Esophagus muscularis mucosa (tissue), 4 donors: ENCODE results near the gene HSDL1. TPM values are rescaled to one million over a fixed set of nuclear protein-coding genes. Genes with fewer than 3 reads are reported as not detected.

ENCODE experiments used
- DNase-seq: peaks from one replicate; pipeline ENCODE4 v3.0.0-alpha.2; 2017; ENCODE audit errors: extremely low spot score
- H3K27ac ChIP-seq, 4 donors: fragments of 200-600 bp; sonication (generic); replicated peaks in 1 of 4; 1 replicate in 3 of 4; 2 replicates in 1 of 4; pipeline ENCODE4 v1.5.1; 2016 to 2019; ENCODE audit warnings: mild to moderate bottlenecking in 1 of 4
- H3K27me3 ChIP-seq, 4 donors: fragments of 200-600 bp; sonication (generic); one replicate each; pipeline versions ENCODE4 v1.5.1 to v1.6.0; 2016 to 2019
- H3K36me3 ChIP-seq, 4 donors: fragments of 200-600 bp; sonication (generic); one replicate each; pipeline ENCODE4 v1.5.1; 2016 to 2019
- H3K4me1 ChIP-seq, 4 donors: fragments of 200-600 bp; sonication (generic); one replicate each; pipeline ENCODE4 v1.5.1; 2016 to 2019
- H3K4me3 ChIP-seq, 4 donors: fragments of 200-600 bp; sonication (generic); 1 replicate in 2 of 4; 2 replicates in 2 of 4; pipeline ENCODE4 v1.5.1; 2016 to 2019; ENCODE audit warnings: mild to moderate bottlenecking in 4 of 4, moderate library complexity in 1 of 4
- H3K9me3 ChIP-seq, 4 donors: fragments of 200-600 bp; sonication (generic); 1 replicate in 3 of 4; 2 replicates in 1 of 4; pipeline ENCODE4 v1.5.1; 2016 to 2019
- EP300 ChIP-seq: sonication (generic); formaldehyde crosslinking; IDR thresholded peaks from one replicate; pipeline ENCODE4 v1.6.1; 2017; ENCODE audit warnings: antibody characterized with exemption
- POLR2A ChIP-seq: fragments of 450-650 bp; IDR thresholded peaks from one replicate; pipeline ENCODE4 v1.6.1; 2017; ENCODE audit warnings: antibody characterized with exemption, moderate library complexity, mild to moderate bottlenecking, low read depth
- POLR2AphosphoS5 ChIP-seq, 2 donors: sonication (generic); formaldehyde crosslinking; IDR thresholded peaks; one replicate each; pipeline ENCODE4 v1.6.1; 2017; ENCODE audit warnings: antibody characterized with exemption in 2 of 2
- WGBS: methylation state at CpG from one replicate; pipeline ENCODE4 v1.1.5; 2018; 5-methylcytosine and 5-hydroxymethylcytosine counted together
- intact Hi-C: fragments of 100-400 bp; cut with DNase I; formaldehyde crosslinking; loops from one replicate; pipeline ENCODE4 v1.15.1; 2023
- total RNA-seq, 4 donors: library from RNA; depleted of rRNA; stranded (reverse); fragments of >200 nt; gene quantifications; one replicate each; pipeline versions ENCODE4 v1.1.0 to v1.2.1, GENCODE V29; 2016
- TF ChIP-seq, protein P1 (sequence below), 3 experiments: fragments of 200-600 bp in 2 of 3; fragments of 450-650 bp in 1 of 3; sonication (generic) in 2 of 3; IDR thresholded peaks; one replicate each; pipeline ENCODE4 v1.5.1; 2017 to 2019; ENCODE audit warnings: antibody characterized with exemption in 3 of 3, mild to moderate bottlenecking in 2 of 3, moderate library complexity in 1 of 3

The HSDL1 gene
- total RNA-seq, 4 donors from 2014 or later = 7.1 to 14.6 (median 11.4) TPM

DNA sequence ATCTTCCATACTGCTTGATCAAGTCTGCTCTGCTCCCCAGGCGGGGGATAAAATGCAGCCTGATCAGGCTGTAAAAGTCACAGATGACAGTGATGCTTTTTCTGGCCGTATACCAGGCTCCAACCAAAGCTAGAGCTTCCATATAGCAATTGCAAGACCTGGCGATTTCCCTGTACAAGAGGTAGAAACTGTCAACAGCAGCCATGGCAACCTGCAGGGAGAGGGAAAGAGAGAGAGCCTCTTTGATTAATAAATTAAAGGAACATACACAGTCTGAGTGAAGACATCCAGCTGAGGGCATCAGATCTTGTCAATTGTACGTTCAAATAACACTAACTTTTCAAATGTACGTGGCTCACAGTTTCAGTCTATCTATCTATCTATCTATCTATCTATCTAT is 13.9 kb downstream of the HSDL1 start:
- peaks cover 0 to 42% (median 30%) of the 10 kb centered on the region in 4 donors for H3K36me3 ChIP-seq
- WGBS = 78% methylated on average over 5 of the region's 5 CpGs
- no peaks in the 10 kb centered on the region for H3K27me3 ChIP-seq
- peaks cover 0 to 3% (median 0%) of the 10 kb centered on the region in 4 donors for H3K4me1 ChIP-seq
- intact Hi-C loops = no loop called here
- TF ChIP-seq POLR2AphosphoS5 (IDR thresholded peaks at IDR 0.05) (no peak), POLR2A (no peak), EP300 (no peak)
- TF ChIP-seq, protein P1, sequence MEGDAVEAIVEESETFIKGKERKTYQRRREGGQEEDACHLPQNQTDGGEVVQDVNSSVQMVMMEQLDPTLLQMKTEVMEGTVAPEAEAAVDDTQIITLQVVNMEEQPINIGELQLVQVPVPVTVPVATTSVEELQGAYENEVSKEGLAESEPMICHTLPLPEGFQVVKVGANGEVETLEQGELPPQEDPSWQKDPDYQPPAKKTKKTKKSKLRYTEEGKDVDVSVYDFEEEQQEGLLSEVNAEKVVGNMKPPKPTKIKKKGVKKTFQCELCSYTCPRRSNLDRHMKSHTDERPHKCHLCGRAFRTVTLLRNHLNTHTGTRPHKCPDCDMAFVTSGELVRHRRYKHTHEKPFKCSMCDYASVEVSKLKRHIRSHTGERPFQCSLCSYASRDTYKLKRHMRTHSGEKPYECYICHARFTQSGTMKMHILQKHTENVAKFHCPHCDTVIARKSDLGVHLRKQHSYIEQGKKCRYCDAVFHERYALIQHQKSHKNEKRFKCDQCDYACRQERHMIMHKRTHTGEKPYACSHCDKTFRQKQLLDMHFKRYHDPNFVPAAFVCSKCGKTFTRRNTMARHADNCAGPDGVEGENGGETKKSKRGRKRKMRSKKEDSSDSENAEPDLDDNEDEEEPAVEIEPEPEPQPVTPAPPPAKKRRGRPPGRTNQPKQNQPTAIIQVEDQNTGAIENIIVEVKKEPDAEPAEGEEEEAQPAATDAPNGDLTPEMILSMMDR (IDR thresholded peaks at IDR 0.05) = no peak
- H3K4me3 ChIP-seq = no peak overlapping the region
- H3K27ac ChIP-seq = no peak overlapping the region
- H3K9me3 ChIP-seq = no peaks in the 10 kb centered on the region
- DNase-seq = no peak

DNA sequence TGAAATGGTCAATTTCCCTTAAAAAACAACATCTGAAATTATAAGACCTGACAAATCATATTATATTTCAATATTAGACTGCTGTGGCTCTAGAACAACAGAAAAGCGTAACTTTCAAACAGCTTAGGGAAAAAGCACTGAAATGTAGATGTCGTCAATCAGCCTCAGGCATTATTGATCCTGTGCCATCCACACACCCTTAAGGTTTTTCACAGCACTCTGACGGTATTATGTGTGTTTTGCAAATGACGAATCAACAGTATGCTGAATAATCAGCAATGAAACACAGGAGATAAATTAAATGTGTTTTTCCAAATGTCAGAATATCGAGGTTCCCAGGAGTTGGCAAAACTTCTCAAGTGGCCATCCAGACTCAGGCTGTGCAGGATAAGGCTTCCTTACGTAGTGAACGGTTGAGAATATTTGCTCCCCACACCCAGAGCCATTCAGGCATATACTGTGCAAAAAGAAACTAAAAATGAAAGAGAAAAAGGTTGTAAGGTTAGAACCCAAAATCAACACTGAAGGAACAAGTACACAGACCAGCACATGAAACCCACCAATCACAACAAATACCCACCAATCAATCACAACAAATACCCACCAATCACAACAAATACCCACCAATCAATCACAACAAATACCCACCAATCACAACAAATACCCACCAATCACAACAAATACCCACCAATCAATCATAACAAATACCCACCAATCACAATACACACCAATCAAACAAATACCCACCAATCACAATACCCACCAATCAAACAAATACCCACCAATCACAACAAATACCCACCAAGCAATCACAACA is 20.5 kb downstream of the HSDL1 start:
- TF ChIP-seq EP300 = no peak
- TF ChIP-seq POLR2A = no peak
- no peak for TF ChIP-seq POLR2AphosphoS5 (IDR thresholded peaks at IDR 0.05)
- TF ChIP-seq, protein P1 (IDR thresholded peaks at IDR 0.05) = no peak
- H3K9me3 ChIP-seq = no peaks in the 10 kb centered on the region
- H3K4me1 ChIP-seq = no peaks in the 10 kb centered on the region
- DNase-seq = no peak
- H3K27me3 ChIP-seq = no peaks in the 10 kb centered on the region
- intact Hi-C loops = no loop called here
- no peak overlapping the region for H3K4me3 ChIP-seq
- H3K36me3 ChIP-seq = peaks cover 0 to 58% (median 39%) of the 10 kb centered on the region in 4 donors
- WGBS = 91% methylated on average over 7 of the region's 7 CpGs
- no peak overlapping the region for H3K27ac ChIP-seq

DNA sequence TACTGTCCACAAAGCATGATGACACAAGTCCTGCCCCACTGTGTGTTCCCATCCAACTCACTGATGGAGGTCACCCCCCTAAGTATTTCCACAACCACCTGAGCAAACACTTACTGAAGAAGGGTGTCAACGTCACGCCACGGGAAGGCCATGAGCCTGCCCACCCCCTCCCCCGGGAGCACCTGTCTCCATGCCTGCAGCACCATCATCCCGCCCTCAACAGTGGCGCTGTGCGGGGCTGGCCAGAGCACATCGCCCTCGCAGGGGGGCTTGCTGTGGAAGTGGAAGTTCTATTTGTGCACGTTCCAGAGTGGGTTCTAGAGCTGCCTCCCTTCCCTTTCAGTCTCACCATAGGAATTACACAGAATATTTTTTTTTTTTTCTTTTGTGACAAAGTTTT is 24.0 kb downstream of the HSDL1 start:
- H3K27me3 ChIP-seq = no peaks in the 10 kb centered on the region
- H3K4me1 ChIP-seq = peaks cover 7 to 10% (median 9%) of the 10 kb centered on the region in 4 donors
- WGBS = 89% methylated on average over 10 of the region's 10 CpGs
- DNase-seq = no peak
- H3K4me3 ChIP-seq = no peak overlapping the region
- TF ChIP-seq, protein P1 (IDR thresholded peaks at IDR 0.05) = no peak
- TF ChIP-seq POLR2AphosphoS5 (IDR thresholded peaks at IDR 0.05) = no peak
- no peak for TF ChIP-seq POLR2A
- TF ChIP-seq EP300 = no peak
- peaks cover 0 to 32% (median 21%) of the 10 kb centered on the region in 4 donors for H3K36me3 ChIP-seq
- no peak overlapping the region for H3K27ac ChIP-seq
- intact Hi-C loops = no loop called here
- no peaks in the 10 kb centered on the region for H3K9me3 ChIP-seq

DNA sequence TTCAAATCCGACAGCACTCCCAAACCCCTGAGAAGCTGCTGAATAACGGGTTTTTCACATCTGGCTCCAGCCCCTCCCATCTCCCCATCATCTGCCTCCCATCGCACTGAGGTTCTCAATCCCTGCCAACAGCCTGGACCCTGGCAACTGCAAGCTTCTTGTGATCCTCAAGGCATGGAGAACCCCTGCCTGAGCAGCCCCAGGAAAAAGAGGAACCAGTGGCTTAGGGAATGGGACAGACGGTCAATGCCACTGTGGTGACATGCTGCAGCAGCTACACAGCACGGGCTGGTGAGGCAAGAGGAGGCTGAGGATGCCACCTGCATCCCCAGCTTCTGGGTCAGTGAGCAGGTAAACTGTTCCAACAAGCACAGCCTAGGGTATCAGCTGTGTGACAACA is 25.0 kb downstream of the HSDL1 start:
- TF ChIP-seq EP300 (no peak), POLR2AphosphoS5 (IDR thresholded peaks at IDR 0.05) (no peak), POLR2A (no peak)
- TF ChIP-seq, protein P1 (IDR thresholded peaks at IDR 0.05) = no peak
- Histone ChIP-seq H3K27me3 (no peaks in the 10 kb centered on the region), H3K9me3 (no peaks in the 10 kb centered on the region), H3K4me1 (peaks cover 16 to 20% (median 19%) of the 10 kb centered on the region in 4 donors), H3K36me3 (peaks cover 0 to 28% (median 21%) of the 10 kb centered on the region in 4 donors), H3K4me3 (no peak overlapping the region), H3K27ac (no peak overlapping the region)
- 74% methylated on average over 3 of the region's 5 CpGs for WGBS
- no peak for DNase-seq
- intact Hi-C loops = no loop called here
